Astrocyte (in vitro differentiated cells and primary cell): Measurements from ENCODE around the gene CUL2. TPM values are rescaled to one million over a fixed set of nuclear protein-coding genes. Genes with fewer than 3 reads are reported as not detected.
A peak's percentile ranks its signal among the peaks of the same experiment; 100 is the strongest.

ENCODE experiments used
- DNase-seq: peaks from one replicate; pipeline ENCODE4 v3.0.0-alpha.2; 2010; ENCODE audit warnings: low read depth
- FAIRE-seq: peaks from 2 replicates; lab custom pipeline; 2011; peaks lifted over from hg19 to GRCh38; lab: Jason Lieb, UNC
- H2AFZ ChIP-seq: 2 replicates; pipeline ENCODE4 v1.6.0; 2012; ENCODE audit warnings: low read depth, low read length, inconsistent platforms
- H3K27ac ChIP-seq: 2 replicates; pipeline ENCODE4 v1.5.1; 2011; ENCODE audit warnings: low read depth, low read length, inconsistent platforms
- H3K27me3 ChIP-seq: 2 replicates; pipeline ENCODE4 v1.6.0; 2011; ENCODE audit warnings: low read length, inconsistent platforms; ENCODE audit not compliant: insufficient read depth
- H3K36me3 ChIP-seq: 2 replicates; pipeline ENCODE4 v1.5.1; 2011; ENCODE audit warnings: low read length, inconsistent platforms; ENCODE audit not compliant: insufficient read depth
- H3K4me1 ChIP-seq: 2 replicates; pipeline ENCODE4 v1.5.1; 2011; ENCODE audit warnings: low read length, inconsistent platforms; ENCODE audit not compliant: insufficient read depth
- H3K4me2 ChIP-seq: 2 replicates; pipeline ENCODE4 v1.6.0; 2012; ENCODE audit warnings: low read length, inconsistent platforms
- H3K4me3 ChIP-seq: 2 replicates; pipeline ENCODE4 v1.5.1; 2011; ENCODE audit warnings: low read depth, mild to moderate bottlenecking, low read length, inconsistent platforms; ENCODE audit not compliant: insufficient read depth
- H3K79me2 ChIP-seq: 2 replicates; pipeline ENCODE4 v1.6.0; 2012; ENCODE audit warnings: mild to moderate bottlenecking, low read length, inconsistent platforms; ENCODE audit not compliant: insufficient read depth
- H3K9ac ChIP-seq: 2 replicates; pipeline ENCODE4 v1.6.0; 2012; ENCODE audit warnings: mild to moderate bottlenecking, low read length, inconsistent platforms
- H3K9me3 ChIP-seq: 2 replicates; pipeline ENCODE4 v1.5.1; 2012; ENCODE audit warnings: low read depth, mild to moderate bottlenecking, low read length, inconsistent platforms; ENCODE audit not compliant: insufficient read depth
- H4K20me1 ChIP-seq: 2 replicates; pipeline ENCODE4 v1.6.0; 2012; ENCODE audit warnings: low read length, inconsistent platforms; ENCODE audit not compliant: insufficient read depth
- H3K27ac Mint-ChIP-seq: one replicate; pipeline ENCODE4 v1.8.0; 2021; ENCODE audit warnings: mild to moderate bottlenecking, mixed read lengths; ENCODE audit not compliant: unreplicated experiment
- H3K27me3 Mint-ChIP-seq: one replicate; pipeline ENCODE4 v1.8.0; 2021; ENCODE audit warnings: low read depth, mixed read lengths; ENCODE audit not compliant: unreplicated experiment
- H3K36me3 Mint-ChIP-seq: one replicate; pipeline ENCODE4 v1.8.0; 2021; ENCODE audit warnings: low read depth, mixed read lengths; ENCODE audit not compliant: unreplicated experiment
- H3K4me1 Mint-ChIP-seq: one replicate; pipeline ENCODE4 v1.8.0; 2021; ENCODE audit warnings: low read depth, mixed read lengths; ENCODE audit not compliant: unreplicated experiment
- H3K4me3 Mint-ChIP-seq: one replicate; pipeline ENCODE4 v1.8.0; 2021; ENCODE audit warnings: mild to moderate bottlenecking, moderate library complexity, mixed read lengths; ENCODE audit not compliant: unreplicated experiment
- H3K9me3 Mint-ChIP-seq: one replicate; pipeline ENCODE4 v1.8.0; 2021; ENCODE audit warnings: mild to moderate bottlenecking, mixed read lengths; ENCODE audit not compliant: unreplicated experiment
- EZH2 ChIP-seq: IDR thresholded peaks from 2 replicates; pipeline ENCODE4 v1.6.1; 2012; ENCODE audit warnings: mild to moderate bottlenecking, low read length, inconsistent platforms; ENCODE audit not compliant: insufficient read depth
- total RNA-seq: library from RNA; stranded (reverse); gene quantifications from 2 replicates; pipeline ENCODE4 v1.2.1, GENCODE V29; 2021
- TF ChIP-seq, protein P1 (sequence below): IDR thresholded peaks from 2 replicates; pipeline ENCODE4 v1.5.1; 2011; ENCODE audit warnings: low read depth, mild to moderate bottlenecking, inconsistent platforms, low read length, moderate library complexity; ENCODE audit not compliant: insufficient read depth

Gene CUL2
- total RNA-seq, 1 donor from 2014 or later, result 48.0 TPM

GRCh38 chr10:35126530-35127288, 36.6 kb upstream of the CUL2 start, which contains the start of gene CREM:
CREM (plus strand) TSS chr10:35126846; CDS start chr10:35137836, 10,990 bp downstream.
- Histone ChIP-seq H3K9me3 (no peaks in the 10 kb centered on the region), H3K4me2 (peak within 1 kb of the TSS; percentile 80), H3K27ac (peak within 1 kb of the TSS; percentile 99), H2AFZ (peak within 1 kb of the TSS; percentile 88), H3K4me3 (peak within 1 kb of the TSS; percentile 95), H3K79me2 (peaks cover 30% of the 10 kb centered on the region), H3K9ac (peak within 1 kb of the TSS; percentile 100), H3K4me1 (peaks cover 8% of the 10 kb centered on the region), H4K20me1 (peaks cover 4% of the 10 kb centered on the region), H3K36me3 (no peaks in the 10 kb centered on the region), H3K27me3 (no peaks in the 10 kb centered on the region)
- Mint-ChIP-seq H3K9me3 (no peaks in the 10 kb centered on the region), H3K4me3 (peak within 1 kb of the TSS; percentile 84), H3K27ac (peak within 1 kb of the TSS; percentile 75), H3K4me1 (peaks cover 6% of the 10 kb centered on the region), H3K27me3 (no peaks in the 10 kb centered on the region), H3K36me3 (no peaks in the 10 kb centered on the region)
- DNase-seq, result peak; percentile 94
- TF ChIP-seq EZH2, result no peak
- TF ChIP-seq, protein P1, sequence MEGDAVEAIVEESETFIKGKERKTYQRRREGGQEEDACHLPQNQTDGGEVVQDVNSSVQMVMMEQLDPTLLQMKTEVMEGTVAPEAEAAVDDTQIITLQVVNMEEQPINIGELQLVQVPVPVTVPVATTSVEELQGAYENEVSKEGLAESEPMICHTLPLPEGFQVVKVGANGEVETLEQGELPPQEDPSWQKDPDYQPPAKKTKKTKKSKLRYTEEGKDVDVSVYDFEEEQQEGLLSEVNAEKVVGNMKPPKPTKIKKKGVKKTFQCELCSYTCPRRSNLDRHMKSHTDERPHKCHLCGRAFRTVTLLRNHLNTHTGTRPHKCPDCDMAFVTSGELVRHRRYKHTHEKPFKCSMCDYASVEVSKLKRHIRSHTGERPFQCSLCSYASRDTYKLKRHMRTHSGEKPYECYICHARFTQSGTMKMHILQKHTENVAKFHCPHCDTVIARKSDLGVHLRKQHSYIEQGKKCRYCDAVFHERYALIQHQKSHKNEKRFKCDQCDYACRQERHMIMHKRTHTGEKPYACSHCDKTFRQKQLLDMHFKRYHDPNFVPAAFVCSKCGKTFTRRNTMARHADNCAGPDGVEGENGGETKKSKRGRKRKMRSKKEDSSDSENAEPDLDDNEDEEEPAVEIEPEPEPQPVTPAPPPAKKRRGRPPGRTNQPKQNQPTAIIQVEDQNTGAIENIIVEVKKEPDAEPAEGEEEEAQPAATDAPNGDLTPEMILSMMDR, result peak; percentile 14
- FAIRE-seq, result no peak

GRCh38 chr10:35126062-35126529, 36.0 kb upstream of the CUL2 start:
- Mint-ChIP-seq H3K27me3 (no peaks in the 10 kb centered on the region), H3K27ac (peak overlapping the region; percentile 71), H3K4me3 (peak overlapping the region; percentile 83), H3K36me3 (no peaks in the 10 kb centered on the region), H3K9me3 (no peaks in the 10 kb centered on the region), H3K4me1 (peaks cover 6% of the 10 kb centered on the region)
- Histone ChIP-seq H3K4me2 (peak overlapping the region; percentile 80), H3K27me3 (no peaks in the 10 kb centered on the region), H3K9ac (peak overlapping the region; percentile 78), H4K20me1 (peaks cover 4% of the 10 kb centered on the region), H3K27ac (peak overlapping the region; percentile 66), H3K4me3 (peak overlapping the region; percentile 60), H2AFZ (peak overlapping the region; percentile 88), H3K36me3 (no peaks in the 10 kb centered on the region), H3K4me1 (peaks cover 8% of the 10 kb centered on the region), H3K79me2 (peaks cover 26% of the 10 kb centered on the region), H3K9me3 (no peaks in the 10 kb centered on the region)
- no peak for FAIRE-seq
- DNase-seq, result no peak
- no peak for TF ChIP-seq EZH2
- TF ChIP-seq, protein P1, result no peak

GRCh38 chr10:35124540-35124939, 34.4 kb upstream of the CUL2 start:
- Histone ChIP-seq H3K79me2 (peaks cover 15% of the 10 kb centered on the region), H4K20me1 (no peaks in the 10 kb centered on the region), H3K4me1 (peaks cover 8% of the 10 kb centered on the region), H3K4me3 (no peak overlapping the region), H2AFZ (no peak overlapping the region), H3K27ac (no peak overlapping the region), H3K9ac (no peak overlapping the region), H3K36me3 (no peaks in the 10 kb centered on the region), H3K9me3 (no peaks in the 10 kb centered on the region), H3K27me3 (no peaks in the 10 kb centered on the region), H3K4me2 (no peak overlapping the region)
- TF ChIP-seq, protein P1, result no peak
- TF ChIP-seq EZH2, result no peak
- H3K36me3 Mint-ChIP-seq, result no peaks in the 10 kb centered on the region
- H3K27me3 Mint-ChIP-seq, result no peaks in the 10 kb centered on the region
- H3K9me3 Mint-ChIP-seq, result no peaks in the 10 kb centered on the region
- H3K27ac Mint-ChIP-seq, result no peak overlapping the region
- FAIRE-seq (no peak), DNase-seq (no peak)
- H3K4me3 Mint-ChIP-seq, result no peak overlapping the region
- peaks cover 6% of the 10 kb centered on the region for H3K4me1 Mint-ChIP-seq
